OCI-LY7 (cell line): ENCODE data around the gene ZFX.

Source experiments
- EZH2phosphoT487 ChIP-seq: fragments of 200-600 bp; sonication (generic); IDR thresholded peaks from 2 replicates; pipeline ENCODE4 v1.6.1; 2018; ENCODE audit warnings: low read depth, borderline replicate concordance, mild to moderate bottlenecking, mixed run types, antibody characterized with exemption, low read length, moderate library complexity, mixed read lengths
- TF ChIP-seq, protein P1 (sequence below): fragments of 200-600 bp; sonication (generic); conservative IDR thresholded peaks from 2 replicates; pipeline ENCODE4 v1.5.1; 2014; ENCODE audit warnings: mild to moderate bottlenecking, antibody characterized with exemption, low read length, moderate library complexity, mixed read lengths

DNA sequence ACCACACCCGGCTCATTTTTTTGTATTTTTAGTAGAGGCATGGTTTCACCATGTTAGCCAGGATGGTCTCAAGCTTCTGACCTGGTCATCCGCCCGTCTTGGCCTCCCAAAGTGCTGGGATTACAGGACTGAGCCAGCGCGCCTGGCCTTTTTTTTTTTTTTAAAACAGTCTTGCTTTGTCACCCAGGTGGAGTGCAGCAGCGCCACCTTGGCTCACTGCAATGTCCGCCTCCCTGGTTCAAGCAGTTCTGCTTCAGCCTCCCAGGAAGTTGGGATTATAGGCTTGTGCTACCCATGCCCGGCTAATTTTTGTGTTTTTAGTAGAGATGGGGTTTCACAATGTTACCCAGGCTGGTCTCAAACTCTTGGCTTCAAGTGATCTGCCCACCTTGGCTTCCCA lies 28.9 kb downstream of the ZFX start:
- TF ChIP-seq, protein P1, sequence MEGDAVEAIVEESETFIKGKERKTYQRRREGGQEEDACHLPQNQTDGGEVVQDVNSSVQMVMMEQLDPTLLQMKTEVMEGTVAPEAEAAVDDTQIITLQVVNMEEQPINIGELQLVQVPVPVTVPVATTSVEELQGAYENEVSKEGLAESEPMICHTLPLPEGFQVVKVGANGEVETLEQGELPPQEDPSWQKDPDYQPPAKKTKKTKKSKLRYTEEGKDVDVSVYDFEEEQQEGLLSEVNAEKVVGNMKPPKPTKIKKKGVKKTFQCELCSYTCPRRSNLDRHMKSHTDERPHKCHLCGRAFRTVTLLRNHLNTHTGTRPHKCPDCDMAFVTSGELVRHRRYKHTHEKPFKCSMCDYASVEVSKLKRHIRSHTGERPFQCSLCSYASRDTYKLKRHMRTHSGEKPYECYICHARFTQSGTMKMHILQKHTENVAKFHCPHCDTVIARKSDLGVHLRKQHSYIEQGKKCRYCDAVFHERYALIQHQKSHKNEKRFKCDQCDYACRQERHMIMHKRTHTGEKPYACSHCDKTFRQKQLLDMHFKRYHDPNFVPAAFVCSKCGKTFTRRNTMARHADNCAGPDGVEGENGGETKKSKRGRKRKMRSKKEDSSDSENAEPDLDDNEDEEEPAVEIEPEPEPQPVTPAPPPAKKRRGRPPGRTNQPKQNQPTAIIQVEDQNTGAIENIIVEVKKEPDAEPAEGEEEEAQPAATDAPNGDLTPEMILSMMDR = no peak
- TF ChIP-seq EZH2phosphoT487 = no peak
